MCF 10A (cell line): Measurements from ENCODE around the gene RDH11. TPM values are rescaled to one million over a fixed set of nuclear protein-coding genes. Genes with fewer than 3 reads are reported as not detected.

Experiments
- BruUV-seq: library from RNA; stranded (reverse); fragments of 400-500 nt; replicated peaks from 2 replicates; lab custom pipeline; 2021; lab: Mats Ljungman, UMichigan
- CTCF ChIA-PET: fragments of 300-600 bp; sonication (Branson Sonifier 250); formaldehyde crosslinking; extraction: SDS; loops from one replicate; lab custom pipeline; 2021; ENCODE audit warnings: antibody characterized with exemption, inconsistent platforms; lab: Yijun Ruan, JAX
- POLR2A ChIA-PET: fragments of 300-600, 350-650 bp; sonication (Branson Sonifier 250); formaldehyde crosslinking; extraction: SDS; loops from one replicate; lab custom pipeline; 2020; ENCODE audit warnings: antibody characterized with exemption, inconsistent platforms; lab: Yijun Ruan, JAX
- DNase-seq: peaks from one replicate; pipeline ENCODE4 v3.0.0-alpha.2; 2018; ENCODE audit not compliant: unreplicated experiment
- H3K27ac Mint-ChIP-seq: one replicate; pipeline ENCODE4 v1.8.0; 2022; ENCODE audit warnings: mild to moderate bottlenecking, low read depth, mixed read lengths; ENCODE audit not compliant: unreplicated experiment
- H3K27me3 Mint-ChIP-seq: one replicate; pipeline ENCODE4 v1.8.0; 2022; ENCODE audit warnings: mixed read lengths; ENCODE audit not compliant: insufficient read depth, unreplicated experiment
- H3K36me3 Mint-ChIP-seq: one replicate; pipeline ENCODE4 v1.8.0; 2022; ENCODE audit warnings: mild to moderate bottlenecking, moderate library complexity, mixed read lengths; ENCODE audit not compliant: insufficient read depth, unreplicated experiment
- H3K4me1 Mint-ChIP-seq: one replicate; pipeline ENCODE4 v1.8.0; 2022; ENCODE audit warnings: mixed read lengths; ENCODE audit not compliant: insufficient read depth, unreplicated experiment
- H3K4me3 Mint-ChIP-seq: one replicate; pipeline ENCODE4 v1.8.0; 2022; ENCODE audit warnings: mild to moderate bottlenecking, moderate library complexity, mixed read lengths; ENCODE audit not compliant: unreplicated experiment
- H3K9me3 Mint-ChIP-seq: one replicate; pipeline ENCODE4 v1.8.0; 2022; ENCODE audit warnings: mixed read lengths; ENCODE audit not compliant: unreplicated experiment
- intact Hi-C: fragments of 100-400 bp; cut with micrococcal nuclease; formaldehyde crosslinking; loops from 2 replicates; pipeline ENCODE4 v1.14.1; 2022
- total RNA-seq: library from RNA; stranded (reverse); gene quantifications from 2 replicates; pipeline ENCODE4 v1.2.3, GENCODE V29; 2022
- TF ChIP-seq, protein P1 (sequence below): fragments of 200-600 bp; IDR thresholded peaks from one replicate; pipeline ENCODE4 v1.8.0; 2022; ENCODE audit warnings: antibody characterized with exemption, mild to moderate bottlenecking; ENCODE audit not compliant: unreplicated experiment

RDH11 gene
- total RNA-seq, 1 experiment from 2014 or later: 40.9 TPM

- BruUV-seq: no TSS peak
- Mint-ChIP-seq H3K27ac (peak overlapping the region; percentile 4), H3K4me1 (peaks cover 12% of the 10 kb centered on the region), H3K36me3 (peaks cover 72% of the 10 kb centered on the region), H3K9me3 (no peaks in the 10 kb centered on the region), H3K4me3 (no peak overlapping the region), H3K27me3 (no peaks in the 10 kb centered on the region)
- no peak for DNase-seq
- intact Hi-C loops: no loop called here
- ChIA-PET POLR2A (interaction anchor here (3.7 kb wide), 1 partner anchor 10 kb away, joined by 22 read pairs; the partner anchor contains the start of gene RDH11), CTCF (interaction anchor here (0.5 to 1.8 kb wide), 3 partner anchors 8 to 93 kb away, joined by 3 to 4 read pairs (median 3); no protein-coding TSS in a partner anchor)
- TF ChIP-seq, protein P1, sequence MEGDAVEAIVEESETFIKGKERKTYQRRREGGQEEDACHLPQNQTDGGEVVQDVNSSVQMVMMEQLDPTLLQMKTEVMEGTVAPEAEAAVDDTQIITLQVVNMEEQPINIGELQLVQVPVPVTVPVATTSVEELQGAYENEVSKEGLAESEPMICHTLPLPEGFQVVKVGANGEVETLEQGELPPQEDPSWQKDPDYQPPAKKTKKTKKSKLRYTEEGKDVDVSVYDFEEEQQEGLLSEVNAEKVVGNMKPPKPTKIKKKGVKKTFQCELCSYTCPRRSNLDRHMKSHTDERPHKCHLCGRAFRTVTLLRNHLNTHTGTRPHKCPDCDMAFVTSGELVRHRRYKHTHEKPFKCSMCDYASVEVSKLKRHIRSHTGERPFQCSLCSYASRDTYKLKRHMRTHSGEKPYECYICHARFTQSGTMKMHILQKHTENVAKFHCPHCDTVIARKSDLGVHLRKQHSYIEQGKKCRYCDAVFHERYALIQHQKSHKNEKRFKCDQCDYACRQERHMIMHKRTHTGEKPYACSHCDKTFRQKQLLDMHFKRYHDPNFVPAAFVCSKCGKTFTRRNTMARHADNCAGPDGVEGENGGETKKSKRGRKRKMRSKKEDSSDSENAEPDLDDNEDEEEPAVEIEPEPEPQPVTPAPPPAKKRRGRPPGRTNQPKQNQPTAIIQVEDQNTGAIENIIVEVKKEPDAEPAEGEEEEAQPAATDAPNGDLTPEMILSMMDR: no peak
These were observed 11.7 kb downstream of the RDH11 start for GRCh38 chr14:67683842-67684241.

- no TSS peak for BruUV-seq
- DNase-seq: no peak
- Mint-ChIP-seq H3K4me3 (no peak overlapping the region), H3K4me1 (peaks cover 17% of the 10 kb centered on the region), H3K27me3 (no peaks in the 10 kb centered on the region), H3K36me3 (peaks cover 56% of the 10 kb centered on the region), H3K9me3 (no peaks in the 10 kb centered on the region), H3K27ac (no peak overlapping the region)
- TF ChIP-seq, protein P1: no peak
- CTCF ChIA-PET: interaction anchor here (1.0 to 1.3 kb wide), 2 partner anchors 23 to 154 kb away, joined by 3 to 5 read pairs; no protein-coding TSS in a partner anchor
- intact Hi-C loops: no loop called here
- POLR2A ChIA-PET: interaction anchor here (0.6 kb wide), 1 partner anchor 91 kb away, joined by 3 read pairs; no protein-coding TSS in a partner anchor
These were observed 14.6 kb downstream of the RDH11 start for GRCh38 chr14:67680941-67681340.

DNA sequence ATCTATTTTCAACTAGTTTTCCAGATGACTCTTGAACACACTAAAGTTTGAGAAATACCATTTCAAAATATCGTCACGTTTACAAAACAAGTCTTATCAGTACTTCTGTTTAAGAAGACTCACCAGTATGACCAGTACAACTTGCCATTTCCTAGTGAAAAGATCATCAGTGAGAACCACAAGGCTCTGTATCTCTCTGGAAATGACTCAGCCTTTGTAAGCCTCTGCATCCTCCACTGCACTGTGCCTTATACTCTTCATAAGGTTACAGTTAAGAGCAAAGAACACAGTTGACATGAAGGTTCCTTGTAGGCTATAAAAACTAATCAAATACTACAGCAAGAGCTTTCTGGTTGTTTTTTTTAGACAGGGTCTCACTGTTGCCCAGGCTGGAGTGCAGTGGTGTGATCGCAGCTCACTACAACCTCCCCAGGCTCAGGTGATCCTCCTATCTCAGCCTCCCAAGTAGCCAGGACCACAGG is 15.4 kb downstream of the RDH11 start:
- TF ChIP-seq, protein P1: no peak
- ChIA-PET POLR2A (interaction anchor here (0.6 kb wide), 1 partner anchor 90 kb away, joined by 3 read pairs; no protein-coding TSS in a partner anchor), CTCF (interaction anchor here (1.0 to 1.3 kb wide), 2 partner anchors 24 to 154 kb away, joined by 3 to 5 read pairs; no protein-coding TSS in a partner anchor)
- no TSS peak for BruUV-seq
- peaks cover 17% of the 10 kb centered on the region for H3K4me1 Mint-ChIP-seq
- no peak overlapping the region for H3K27ac Mint-ChIP-seq
- intact Hi-C loops: no loop called here
- no peak for DNase-seq
- no peak overlapping the region for H3K4me3 Mint-ChIP-seq
- H3K36me3 Mint-ChIP-seq: peaks cover 48% of the 10 kb centered on the region
- H3K27me3 Mint-ChIP-seq: no peaks in the 10 kb centered on the region
- H3K9me3 Mint-ChIP-seq: no peaks in the 10 kb centered on the region

DNA sequence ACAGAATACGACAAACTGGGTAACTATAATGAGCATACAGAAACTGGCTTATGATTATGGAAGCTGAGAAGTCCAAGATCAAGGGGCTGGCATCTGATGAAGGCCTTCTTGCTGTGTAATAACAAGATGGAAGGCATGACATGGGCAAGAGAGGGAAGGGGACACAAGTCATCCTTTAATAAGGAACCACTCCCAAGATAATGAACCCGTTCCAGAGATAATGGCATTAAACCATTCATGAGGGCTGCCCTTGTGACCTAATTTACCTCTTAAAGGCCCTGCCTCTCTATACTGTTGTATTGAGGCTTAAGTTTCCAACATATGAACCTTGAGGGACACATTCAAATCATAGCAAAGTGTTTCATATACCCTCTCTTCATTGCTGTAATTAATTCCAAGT is 16.6 kb downstream of the RDH11 start:
- H3K27ac Mint-ChIP-seq: no peak overlapping the region
- TF ChIP-seq, protein P1: no peak
- H3K36me3 Mint-ChIP-seq: peaks cover 36% of the 10 kb centered on the region
- ChIA-PET POLR2A (interaction anchor here (1.6 kb wide), 1 partner anchor 34 kb away, joined by 3 read pairs; no protein-coding TSS in a partner anchor), CTCF (interaction anchor here (0.6 to 0.8 kb wide), 3 partner anchors 12 to 21 kb away, joined by 3 read pairs; no protein-coding TSS in a partner anchor)
- no TSS peak for BruUV-seq
- intact Hi-C loops: no loop called here
- no peaks in the 10 kb centered on the region for H3K27me3 Mint-ChIP-seq
- peaks cover 16% of the 10 kb centered on the region for H3K4me1 Mint-ChIP-seq
- no peak overlapping the region for H3K4me3 Mint-ChIP-seq
- no peak for DNase-seq
- no peaks in the 10 kb centered on the region for H3K9me3 Mint-ChIP-seq
